HTR-8/SVneo (cell line): Measurements from ENCODE around the gene MAPK11.
A peak's percentile ranks its signal among the peaks of the same experiment; 100 is the strongest.

Experiments
- DNase-seq: peaks from one replicate; pipeline ENCODE4 v3.0.0; 2011; ENCODE audit warnings: low spot score, mixed read lengths; ENCODE audit not compliant: insufficient read length
- FAIRE-seq: peaks from 2 replicates; lab custom pipeline; 2011; peaks lifted over from hg19 to GRCh38; lab: Jason Lieb, UNC

MAPK11 gene

GRCh38 chr22:50308986-50309600, 38.9 kb upstream of the MAPK11 start:
- FAIRE-seq = no peak
- DNase-seq = no peak

DNA sequence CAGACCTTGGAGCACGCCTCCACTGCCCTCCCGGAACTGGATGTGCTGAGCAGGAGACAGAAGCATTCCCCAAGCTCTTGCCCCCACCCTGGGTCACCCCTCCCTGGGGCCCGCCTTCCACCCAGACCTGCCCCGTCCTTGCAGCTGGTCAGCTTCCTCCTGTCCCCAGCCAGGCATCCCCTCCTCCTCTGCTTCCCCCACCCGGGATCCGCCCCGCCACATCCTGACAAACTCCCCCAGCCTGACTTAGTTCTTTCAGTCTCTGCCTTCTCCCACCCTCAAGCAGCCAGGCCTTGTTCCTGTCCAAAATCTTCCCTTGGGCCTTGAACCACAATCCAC, 38.4 kb upstream of the MAPK11 start:
- DNase-seq (peak; percentile 48), FAIRE-seq (peak; percentile 72)

DNA sequence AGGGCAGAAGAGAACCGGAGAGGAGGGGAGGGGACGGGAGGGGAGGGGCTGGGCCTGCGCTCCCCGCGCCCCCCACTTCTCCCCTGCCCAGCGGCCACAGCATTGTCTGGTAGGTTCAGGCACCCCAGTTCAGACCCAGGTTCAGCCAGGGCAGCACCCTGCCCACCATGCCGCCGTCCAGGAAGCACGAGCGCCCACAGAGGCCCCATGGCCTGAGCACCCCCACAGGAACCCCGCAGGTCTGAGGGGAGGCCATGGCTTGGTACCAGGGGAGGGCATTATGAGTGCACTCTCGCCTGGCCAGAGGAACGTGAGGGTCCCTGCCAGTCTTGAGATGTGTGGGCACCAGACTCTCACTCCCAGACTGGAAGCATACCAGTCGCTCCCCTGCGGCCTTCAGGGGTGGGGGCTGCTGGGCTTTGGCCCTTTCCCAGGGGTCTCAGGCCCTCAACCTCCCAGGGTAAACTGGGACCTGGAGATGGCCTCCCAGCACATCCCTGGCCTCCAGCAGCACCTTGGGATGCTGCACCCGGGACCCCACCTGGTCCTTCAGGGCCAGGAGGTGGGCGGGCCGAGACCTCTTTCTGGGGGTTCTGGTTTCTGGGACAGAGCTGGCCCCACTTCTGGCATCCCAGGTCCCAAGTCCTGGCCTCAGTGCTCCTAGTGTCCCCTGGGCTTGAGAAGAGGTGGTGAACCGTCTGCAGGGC, 37.9 kb upstream of the MAPK11 start:
- no peak for FAIRE-seq
- no peak for DNase-seq

DNA sequence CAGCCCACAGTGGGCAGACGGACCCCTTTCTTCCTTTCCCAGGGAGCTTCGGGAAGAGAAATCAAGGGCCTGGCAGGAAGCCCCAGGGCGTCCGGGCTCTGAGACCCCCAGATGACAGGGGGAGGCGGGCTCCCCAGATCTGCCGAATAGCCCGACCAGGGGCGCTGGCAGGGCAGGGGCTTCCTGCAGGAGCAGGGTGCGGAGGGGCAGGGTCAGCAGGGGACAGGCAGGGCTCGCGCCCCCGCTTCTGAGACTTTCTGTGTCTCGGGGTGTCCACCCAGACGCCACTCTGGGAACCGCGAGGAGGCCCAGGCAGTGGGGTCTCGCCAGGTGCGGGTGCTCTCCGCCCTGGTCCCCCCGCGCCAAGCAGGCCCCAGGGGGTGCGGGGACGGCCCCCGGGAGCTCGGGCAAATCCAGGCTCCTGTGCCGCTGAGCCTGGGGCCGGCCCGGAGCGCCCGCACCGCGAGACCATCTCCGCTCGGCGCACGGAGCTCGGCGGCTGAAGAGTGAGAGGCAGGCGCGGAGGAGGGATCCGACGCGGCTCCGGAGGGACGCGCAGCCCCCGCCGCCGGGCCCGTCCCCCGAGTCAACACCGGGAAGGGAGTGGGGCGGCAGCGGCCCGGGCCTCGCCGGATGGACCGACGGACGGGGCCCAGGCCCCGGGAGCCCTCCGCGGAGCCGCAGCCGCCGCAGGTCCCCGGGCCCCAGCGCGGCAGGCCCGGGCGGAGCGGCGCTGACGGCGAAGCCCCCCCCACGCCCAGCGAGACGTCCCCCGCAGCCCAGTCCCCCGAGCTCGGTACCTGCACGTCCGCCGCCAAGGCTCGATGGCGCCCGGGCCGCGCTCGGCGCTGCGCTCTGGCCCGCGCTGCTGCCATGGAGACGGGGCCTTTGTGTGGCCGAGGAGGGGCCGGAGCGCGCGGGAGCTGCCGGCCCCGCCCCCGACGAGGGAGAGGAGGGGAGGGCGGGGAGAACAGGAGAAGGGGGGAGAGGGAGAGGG, 36.9 kb upstream of the MAPK11 start, which contains the start of gene PLXNB2:
TSS of gene PLXNB2 (minus strand) at position 894 of the 997 bp plus-strand sequence. CDS start 17,062 bp downstream, outside the sequence.
- DNase-seq = peak; percentile 68
- peak; percentile 83 for FAIRE-seq

DNA sequence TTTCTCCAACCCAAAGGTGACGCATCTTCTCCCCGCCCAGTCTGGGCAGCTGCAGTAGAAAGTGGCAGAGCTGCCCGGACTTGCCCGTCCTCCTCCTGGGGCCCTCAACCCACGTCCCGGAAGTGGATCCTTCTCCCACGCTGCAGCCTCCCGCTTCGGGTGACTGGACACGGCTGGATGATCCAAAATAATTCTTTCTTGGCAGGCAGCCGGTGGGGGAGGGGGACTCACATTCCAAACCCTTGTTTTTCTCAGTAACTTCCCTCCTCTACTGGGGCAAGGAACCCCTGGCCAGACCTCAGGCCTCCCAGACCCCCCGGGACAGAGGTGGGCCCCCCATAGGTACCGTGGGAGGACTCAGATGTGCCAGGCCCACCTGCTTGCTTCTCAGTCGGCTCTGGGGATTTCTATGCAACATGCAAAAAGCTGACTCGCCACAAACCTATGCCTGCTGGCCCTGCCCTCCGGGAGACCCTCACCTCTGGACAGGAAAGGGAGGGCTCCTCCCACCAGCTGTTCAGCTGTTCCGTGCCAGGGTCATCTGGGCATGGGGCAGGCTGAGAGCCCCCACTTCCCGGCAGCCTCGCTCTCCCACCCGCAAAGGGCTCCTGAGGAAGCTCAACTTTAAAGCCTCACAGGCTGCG, 35.9 kb upstream of the MAPK11 start:
- peak; percentile 92 for FAIRE-seq

DNA sequence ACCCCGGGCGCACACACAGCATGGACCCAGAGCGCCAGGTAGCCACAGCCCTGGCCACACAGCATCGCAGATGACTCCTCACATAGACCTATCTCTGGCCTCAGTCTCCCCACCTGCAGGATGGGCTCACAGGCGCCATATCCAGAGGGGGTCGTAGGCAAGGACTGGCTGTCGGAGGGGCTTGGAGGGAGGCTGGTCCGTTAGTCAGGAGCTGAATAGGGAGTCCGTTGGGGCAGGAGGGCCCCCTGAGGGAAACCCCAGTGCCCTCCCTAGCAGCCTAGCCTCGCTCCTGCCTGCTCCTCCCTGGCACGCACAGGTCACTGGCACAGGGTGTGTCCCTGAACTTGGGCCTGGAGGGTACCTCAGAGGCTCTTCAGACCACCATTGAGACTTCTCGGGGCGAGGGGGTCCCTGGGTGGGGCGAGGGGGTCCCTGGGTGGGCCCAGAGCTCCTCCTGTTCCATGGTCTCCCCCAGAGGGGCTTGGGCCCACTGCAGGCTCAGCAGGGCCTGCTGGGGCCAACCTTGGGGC, 35.3 kb upstream of the MAPK11 start:
- DNase-seq (no peak), FAIRE-seq (no peak)

More for the DNA sequence above, 35.9 kb upstream of the MAPK11 start:
- peak; percentile 96 for DNase-seq

DNA sequence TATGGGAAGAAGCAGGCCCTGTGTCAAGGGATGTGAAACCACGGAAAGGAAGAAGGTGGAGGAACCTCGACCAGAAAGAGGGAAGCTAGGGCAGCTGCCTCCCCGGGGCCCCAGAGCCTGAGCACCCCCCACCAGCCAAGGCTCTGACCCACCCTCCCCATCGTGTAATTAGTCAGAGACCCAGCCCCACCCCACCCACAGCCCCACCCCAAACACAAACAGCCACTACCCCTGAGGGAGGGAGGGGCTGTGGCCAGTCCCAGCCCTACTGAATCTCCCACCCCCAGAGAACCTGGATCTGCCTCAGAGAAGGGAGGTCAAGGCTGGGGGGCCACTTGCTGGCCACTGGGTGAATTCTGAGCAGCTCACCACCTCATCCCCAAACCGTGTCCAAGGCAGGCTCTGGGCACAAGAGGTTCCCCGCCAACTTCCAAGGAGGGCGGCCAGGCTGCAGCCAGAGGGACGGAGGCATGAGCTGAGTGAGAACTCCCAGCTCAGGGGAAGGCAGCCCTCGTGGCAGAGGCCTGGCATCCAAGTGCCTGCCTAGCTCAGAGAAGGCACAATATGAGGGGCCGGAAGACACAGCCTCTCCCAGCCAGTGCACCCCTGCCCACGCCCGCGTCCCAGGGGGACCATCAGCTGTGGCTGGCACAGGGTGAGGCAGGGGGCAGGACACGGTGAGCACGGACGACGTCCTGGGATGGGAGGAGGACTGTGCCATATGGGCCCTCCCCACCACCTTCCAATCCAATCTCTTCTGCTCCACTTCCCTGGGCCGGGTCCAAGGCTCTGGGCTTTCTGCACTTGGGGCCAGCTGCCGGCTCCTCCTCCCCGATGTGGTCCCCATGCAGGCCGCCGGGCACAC, 34.6 kb upstream of the MAPK11 start:
- DNase-seq = no peak
- no peak for FAIRE-seq

DNA sequence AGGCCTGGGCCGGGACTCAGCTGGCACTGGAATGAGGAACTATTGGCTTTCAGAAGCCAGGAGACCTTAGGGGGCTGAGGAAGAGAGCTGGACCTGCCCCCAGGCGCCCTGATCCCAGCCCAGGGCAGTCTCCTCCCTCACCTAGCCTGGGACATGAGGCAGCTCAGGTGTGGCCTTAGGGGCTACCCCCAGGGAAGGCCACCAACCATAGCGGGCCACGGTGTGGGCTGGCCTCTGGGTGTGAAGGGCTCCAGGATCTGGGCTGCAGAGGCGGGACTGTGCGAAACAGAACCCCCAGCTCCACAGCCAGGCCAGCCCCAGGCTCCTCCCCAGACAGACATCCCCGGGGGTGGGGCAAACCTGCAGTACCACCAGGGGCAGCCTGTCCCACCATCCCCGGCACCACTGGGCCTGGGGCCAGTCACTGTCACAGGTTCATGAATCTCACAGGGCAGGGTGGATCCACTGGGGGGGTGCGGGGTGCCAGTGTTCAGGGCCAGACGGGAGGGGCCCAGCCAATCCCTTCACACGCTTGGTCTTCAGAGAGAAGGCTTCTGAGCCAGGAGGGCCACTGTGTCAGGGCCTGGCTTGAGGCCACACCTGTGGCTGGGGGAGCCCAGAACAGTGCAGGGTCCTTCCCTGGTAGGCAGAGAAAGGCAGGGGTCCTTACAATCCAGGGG, 33.8 kb upstream of the MAPK11 start:
- no peak for FAIRE-seq

GRCh38 chr22:50303515-50303847, 33.3 kb upstream of the MAPK11 start:
- FAIRE-seq = no peak
- DNase-seq = no peak

More for the DNA sequence above, 33.8 kb upstream of the MAPK11 start:
- DNase-seq = no peak

- DNase-seq = no peak
- no peak for FAIRE-seq
Observed at GRCh38 chr22:50302564-50302963, 32.4 kb upstream of the MAPK11 start.

DNA sequence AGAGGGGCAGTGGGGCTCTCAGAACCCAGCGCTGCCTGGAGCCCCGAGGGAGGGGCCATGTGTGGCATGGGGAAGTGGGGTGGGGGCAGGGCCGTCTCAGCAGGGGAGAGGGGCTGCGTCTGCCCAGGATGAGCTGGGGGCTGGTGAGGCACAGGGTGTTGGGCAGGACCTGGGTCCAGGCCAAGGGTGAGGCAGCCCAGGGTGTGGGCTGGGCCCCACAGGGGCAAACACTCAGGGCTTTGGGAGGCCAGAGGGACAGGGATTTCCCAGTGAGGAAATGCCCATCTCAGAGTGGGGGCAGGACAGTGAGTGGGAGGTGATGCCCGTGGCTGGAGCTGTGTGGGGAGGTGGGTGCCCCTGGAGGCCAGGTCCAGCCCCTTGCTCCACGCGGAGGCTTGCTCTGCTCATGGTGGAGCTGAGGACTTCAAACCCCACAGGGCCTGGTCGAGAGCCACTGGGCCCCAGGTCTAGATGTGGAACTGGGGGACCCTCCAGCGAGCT, 31.9 kb upstream of the MAPK11 start:
- DNase-seq = no peak
- FAIRE-seq = peak; percentile 46

- FAIRE-seq (no peak), DNase-seq (no peak)
Observed at GRCh38 chr22:50301581-50301991, 31.4 kb upstream of the MAPK11 start.

DNA sequence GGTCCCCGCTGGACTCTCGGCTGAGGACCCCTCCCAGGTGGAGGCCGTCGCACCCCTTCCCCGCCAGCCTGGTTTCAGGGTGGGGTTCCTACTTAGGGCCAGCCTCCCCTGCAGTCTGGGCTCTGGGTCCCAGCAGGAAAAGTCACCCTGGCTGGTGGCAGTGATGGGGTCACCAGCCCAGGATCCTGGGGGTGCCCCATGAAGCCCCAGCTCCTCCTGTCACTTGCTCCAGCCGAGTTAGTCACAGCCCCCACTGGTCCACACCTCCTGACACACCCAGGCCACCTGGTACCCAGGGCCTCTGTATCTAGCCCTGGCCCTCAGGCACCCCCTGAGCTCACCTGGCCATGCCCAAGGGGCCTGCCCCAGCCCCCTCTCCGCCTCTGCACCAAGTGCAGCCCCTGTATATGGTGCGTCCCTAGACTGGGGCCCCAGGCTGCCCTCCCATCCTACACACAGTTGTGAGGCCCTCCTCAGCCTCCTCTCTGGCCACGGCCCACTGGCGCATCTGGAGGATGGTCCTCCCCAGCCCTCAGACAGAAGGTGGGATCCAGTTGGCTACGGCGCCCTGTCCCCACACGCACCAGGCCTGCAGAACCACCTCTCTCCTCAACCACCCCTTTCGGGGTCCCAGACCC, 30.6 kb upstream of the MAPK11 start:
- DNase-seq (no peak), FAIRE-seq (no peak)

DNA sequence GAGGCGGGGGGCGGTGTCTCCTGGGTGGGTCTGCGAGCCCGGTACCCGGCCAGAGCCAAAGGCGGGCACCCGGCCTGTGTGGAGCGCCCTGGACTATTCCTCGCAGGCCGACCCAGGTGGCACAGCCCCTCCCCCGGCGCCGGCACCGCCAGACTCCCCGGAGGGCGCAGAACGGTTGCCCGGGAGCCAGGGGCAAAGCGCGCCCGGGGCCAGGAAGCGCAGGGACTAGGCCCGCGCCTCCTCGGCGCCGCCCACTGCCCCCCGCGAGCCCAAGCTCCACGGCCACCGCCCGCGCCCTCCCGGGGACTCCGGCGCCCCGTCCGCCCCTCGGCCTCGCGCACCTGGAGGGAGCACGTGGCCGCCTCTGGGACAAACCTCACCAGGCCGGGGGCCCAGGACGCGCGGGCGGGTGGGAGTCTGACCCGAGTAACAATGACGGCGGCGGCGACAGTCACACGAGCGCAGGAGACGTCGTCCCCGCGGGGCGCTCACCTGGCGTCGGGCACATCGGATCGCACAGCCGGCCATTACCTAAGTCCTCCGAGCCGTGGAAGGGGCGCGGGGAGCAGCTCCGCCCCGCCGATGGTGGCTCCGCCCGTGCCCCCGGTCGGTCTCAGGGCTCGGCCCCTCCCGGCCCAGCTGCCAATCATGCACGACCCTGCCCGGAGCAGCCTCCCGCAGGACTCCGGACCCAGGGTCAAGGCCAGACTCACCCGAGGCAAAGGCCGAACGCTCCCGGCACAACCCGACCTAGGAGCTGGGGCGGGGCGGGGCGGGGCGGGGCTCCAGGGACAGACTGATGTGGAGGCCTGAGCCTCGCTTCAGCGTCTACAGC, 29.8 kb upstream of the MAPK11 start:
- FAIRE-seq (no peak), DNase-seq (no peak)

DNA sequence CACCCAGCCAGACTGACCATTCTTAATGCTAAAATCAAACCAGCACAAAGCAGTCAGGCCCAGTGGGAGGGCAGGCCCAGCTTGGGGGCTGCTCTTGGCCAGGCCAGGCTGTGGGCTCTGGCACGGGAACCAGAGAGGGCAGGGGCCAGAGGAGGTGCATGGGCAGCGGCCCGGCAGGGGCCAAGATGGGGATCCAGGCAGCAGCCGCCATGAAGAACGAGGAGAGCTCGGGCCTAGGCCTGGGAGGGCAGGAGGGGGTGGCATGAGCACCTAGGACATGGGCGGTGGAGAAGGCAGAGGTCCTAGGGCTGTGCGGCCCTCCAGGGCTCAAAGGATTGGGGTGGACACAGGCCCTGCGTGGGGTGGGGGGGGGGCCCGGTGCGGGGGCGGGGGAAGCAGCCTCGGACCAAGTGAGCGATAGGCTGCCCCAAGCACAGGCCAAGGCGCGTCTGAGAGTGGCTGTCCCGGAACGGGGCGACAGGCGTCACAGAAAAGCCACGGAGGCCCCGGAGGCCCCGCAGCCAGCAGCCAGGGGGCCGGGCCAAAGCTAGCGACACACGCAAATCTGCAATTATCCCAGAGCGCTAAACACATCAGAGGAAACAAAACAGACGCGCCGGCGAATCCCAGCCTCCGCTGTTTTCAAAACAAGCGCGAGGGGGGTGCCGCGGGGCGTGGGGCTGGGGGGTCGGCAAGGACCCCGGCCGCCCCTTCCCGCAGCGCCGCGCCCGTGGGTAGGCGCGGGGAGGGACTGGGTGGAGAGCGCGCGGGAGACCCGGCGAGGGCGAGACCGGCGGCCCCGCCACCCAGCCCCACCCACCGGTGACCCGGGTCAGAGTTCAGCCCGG, 29.0 kb upstream of the MAPK11 start:
- no peak for FAIRE-seq

GRCh38 chr22:50298266-50298637, 28.1 kb upstream of the MAPK11 start:
- FAIRE-seq (no peak), DNase-seq (no peak)

More for the DNA sequence above, 29.0 kb upstream of the MAPK11 start:
- DNase-seq = no peak
